Dermis blood vessel endothelial cell (primary cell): ENCODE data around the gene PPIG. TPM values are rescaled to one million over a fixed set of nuclear protein-coding genes. Genes with fewer than 3 reads are reported as not detected.
"Not testable (repeated sequence)": the region's sequence is repeated elsewhere in the genome, so short reads cannot be mapped to it uniquely, and the experiment has no call there.

Source experiments
- DNase-seq: peaks from one replicate; pipeline ENCODE4 v3.0.0; 2010
- total RNA-seq: library from RNA; depleted of rRNA; stranded (reverse); fragments of >200 nt; gene quantifications from 2 replicates; pipeline ENCODE4 v1.2.3, GENCODE V29; 2014

PPIG gene
- total RNA-seq, 1 donor from 2014 or later, result 34.2 TPM

DNA sequence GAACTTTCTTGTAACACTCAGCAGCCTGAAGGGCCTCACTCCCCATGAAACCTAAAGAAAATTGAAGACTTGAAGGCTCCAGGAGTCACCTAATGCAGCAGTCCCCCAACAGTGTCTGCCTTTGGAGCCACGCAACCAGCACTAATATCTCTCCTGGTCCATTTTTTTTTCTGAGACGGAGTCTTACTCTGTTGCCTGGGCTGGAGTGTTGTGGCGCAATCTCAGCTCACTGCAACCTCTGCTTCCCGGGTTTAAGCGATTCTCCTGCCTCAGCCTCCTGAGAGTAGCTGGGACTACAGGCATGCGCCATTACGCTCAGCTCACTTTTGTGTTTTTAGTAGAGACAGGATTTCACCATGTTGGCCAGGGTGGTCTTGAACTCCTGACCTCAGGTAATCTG lies 12.4 kb downstream of the PPIG start:
- DNase-seq, result not testable (repeated sequence)

DNA sequence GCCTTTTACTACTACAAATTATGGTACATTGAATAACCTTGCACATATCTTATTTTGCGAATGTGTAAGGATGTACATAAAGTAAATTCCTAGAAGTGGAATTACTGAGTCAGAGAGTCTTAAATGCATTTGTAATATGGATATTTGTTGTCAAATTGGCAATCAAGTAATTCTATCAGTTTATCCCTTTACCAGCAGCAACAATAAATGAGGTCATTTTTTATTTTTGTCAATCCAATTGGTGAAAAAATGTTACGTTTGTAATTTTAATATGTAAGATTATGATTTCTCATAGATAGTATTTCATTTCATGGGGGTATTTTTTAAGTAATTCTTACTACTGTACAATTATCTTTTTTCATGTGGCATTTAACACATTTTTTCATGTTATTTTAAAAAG lies 14.8 kb downstream of the PPIG start:
- DNase-seq, result no peak

DNA sequence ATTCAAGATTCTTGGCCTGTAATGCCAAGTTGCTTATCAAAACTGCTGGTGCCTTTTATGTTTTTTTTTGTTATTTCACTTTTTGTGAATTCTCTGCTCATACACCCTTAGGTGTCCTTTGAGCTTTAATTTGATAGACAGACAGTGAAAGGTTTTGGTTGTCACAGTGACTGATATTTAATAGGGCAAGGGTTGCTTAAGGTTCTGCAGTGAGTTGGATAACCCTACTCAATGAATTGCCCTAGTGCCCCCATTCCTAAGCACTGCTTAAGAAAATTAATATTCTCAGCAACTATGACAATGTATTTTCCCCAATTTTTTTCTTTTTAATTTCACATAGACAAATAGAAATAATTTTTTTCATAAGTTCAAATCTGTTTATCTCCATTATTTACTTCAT lies 15.4 kb downstream of the PPIG start:
- no peak for DNase-seq

DNA sequence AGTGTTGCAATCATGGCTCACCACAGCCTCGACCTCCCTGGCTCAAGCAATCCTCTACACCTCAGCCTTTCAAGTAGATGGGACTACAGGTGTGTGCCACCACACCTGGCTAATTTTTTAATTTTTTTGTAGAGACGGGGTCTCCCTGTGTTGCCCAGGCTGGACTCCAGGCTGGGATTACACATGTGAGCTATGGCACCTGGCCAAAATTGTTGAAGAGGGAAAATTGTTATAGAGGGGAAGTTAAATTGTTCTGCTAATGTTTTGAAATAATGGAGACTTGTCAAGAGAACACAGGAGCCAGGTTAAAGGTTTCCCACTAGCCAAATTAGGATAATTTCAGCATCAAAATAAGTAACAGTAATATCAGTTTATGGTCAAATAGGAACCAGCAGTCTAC lies 25.1 kb downstream of the PPIG start:
- peak; percentile 5 for DNase-seq

DNA sequence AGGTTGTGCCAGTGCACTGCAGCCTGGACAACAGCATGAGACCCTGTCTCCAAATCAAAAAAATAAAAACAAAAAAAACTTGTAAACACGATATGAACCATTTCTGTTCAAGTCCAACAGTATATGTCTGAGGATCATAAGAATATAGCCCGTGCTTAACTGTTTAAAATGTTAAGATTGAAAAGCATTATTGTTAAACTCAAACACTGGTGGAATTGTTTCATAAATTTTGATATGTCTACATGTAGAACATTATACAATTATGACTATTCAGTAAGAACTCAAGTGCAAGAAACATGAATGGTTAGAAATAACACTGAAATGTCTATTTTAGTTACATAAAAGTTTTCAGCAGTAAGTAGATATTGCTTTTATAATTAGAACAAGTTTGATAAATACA lies 29.7 kb downstream of the PPIG start:
- no peak for DNase-seq

DNA sequence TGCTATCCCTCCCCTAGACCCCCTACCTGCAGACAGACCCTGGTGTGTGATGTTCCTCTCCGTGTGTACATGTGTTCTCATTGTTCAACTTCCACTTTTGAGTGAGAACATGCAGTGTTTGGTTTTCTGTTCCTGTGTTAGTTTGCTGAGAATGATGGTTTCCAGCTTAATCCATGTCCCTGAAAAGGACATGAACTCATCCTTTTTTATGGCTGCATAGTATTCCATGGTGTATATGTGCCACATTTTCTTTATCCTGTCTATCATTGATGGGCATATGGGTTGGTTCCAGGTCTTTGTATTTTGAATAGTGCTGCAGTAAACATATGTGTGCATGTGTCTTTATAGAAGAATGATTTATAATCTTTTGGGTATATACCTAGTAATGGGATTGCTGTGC lies 31.8 kb downstream of the PPIG start:
- not testable (repeated sequence) for DNase-seq

DNA sequence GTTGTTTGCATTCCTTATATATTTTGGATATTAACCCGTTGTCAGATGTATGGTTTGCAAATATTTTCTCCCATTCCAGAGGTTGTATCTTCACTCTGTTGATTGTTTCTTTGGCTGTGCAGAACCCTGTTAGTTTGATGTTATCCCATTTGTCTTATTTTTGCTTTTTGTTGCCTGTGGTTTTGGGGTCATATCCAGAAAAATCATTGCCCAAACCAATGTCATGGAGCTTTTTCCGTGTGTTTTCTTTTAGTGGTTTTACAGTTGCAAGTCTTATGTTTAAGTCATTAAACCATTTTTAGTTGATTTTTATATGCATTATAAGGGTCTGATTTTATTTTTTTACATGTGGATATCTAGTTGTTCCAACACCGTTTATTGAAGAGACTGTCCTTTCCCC lies 35.8 kb downstream of the PPIG start:
- DNase-seq, result no peak

DNA sequence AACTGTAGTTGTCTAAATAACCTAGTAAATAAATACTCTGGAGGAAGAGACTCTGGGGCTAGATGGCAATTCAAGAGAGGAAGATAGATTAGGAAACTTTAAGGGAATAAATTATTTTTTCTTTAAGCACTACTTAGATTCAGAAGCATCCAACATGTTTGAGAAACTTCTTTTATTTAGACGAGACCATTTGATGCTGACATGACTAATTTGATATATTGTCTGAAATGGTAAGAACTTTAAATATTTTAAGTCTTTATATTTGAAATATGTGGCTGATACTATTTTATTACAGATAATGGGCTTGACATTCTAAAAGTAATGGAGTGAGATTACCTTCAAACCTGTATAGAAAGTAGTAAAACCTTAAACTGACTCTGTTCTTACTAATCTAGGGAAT lies 36.4 kb downstream of the PPIG start:
- no peak for DNase-seq

DNA sequence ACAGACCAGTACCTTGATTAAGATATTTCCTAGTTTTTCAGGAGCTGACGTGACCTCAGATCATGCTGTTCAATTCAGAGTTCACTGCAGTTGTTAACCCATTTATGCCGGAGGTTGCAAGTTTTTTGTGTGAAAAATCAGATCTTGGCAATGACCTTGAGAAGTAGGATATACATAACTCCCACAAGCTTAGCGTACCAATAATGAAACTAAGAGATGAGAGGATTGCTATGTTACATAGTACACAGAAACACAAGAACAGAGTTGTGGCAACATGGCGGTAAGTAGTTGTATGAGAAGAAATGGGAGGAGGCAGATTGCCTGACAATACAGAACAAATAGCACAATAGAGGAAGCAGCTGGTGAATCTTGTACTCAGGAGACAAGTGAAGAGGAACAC lies 39.1 kb downstream of the PPIG start:
- no peak for DNase-seq

DNA sequence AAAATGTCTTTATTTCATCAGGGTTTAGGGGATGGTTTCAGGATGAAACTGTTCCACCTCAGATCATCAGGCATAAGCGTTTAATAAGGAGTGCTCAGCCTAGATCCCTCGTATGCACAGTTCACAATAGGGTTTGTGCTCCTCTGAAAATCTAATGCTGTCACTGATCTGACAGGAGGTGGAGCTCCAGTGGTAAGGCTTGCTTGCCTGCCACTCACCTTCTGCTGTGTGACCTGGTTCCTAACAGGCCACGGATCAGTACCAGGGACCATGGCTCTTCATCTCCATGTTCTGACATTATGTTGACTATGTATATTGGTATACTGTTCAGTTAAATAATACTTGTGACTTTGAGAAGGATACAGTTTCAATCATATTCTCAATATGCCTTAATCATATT lies 41.6 kb downstream of the PPIG start:
- peak; percentile 11 for DNase-seq

DNA sequence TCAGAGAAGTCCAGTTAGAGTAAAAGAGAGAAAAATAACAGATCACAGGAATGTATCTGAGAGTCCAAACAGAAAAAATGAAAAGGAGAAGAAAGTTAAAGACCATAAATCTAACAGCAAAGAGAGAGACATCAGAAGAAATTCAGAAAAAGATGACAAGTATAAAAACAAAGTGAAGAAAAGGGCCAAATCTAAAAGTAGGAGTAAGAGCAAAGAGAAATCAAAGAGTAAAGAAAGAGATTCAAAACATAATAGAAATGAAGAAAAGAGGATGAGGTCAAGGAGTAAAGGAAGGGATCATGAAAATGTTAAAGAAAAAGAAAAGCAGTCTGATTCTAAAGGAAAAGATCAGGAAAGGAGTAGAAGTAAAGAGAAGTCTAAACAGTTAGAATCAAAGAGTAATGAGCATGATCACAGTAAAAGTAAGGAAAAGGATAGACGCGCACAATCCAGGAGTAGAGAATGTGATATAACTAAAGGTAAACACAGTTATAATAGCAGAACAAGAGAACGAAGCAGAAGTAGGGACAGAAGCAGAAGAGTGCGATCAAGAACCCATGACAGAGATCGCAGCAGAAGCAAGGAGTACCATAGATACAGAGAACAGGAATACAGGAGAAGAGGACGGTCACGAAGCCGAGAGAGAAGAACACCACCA lies 52.4 kb downstream of the PPIG start:
- DNase-seq, result no peak

DNA sequence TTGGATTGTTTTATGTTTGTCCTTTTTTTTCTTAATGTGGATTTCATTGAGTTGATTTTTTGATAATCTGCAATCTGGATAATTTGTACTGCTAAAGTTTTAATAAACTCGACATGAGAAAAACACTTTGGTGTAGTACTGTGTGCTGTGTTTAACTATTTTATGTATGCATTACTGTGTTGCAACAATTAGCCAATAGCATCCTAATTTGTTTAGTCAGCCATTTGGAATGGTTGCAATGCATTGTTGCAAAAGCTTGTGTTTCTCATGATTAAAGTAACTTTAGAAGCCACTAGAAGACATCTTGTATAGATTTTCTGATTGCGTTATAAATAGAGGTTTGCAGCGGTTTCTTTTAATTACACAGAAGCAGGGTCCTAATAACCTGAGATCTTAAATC lies 53.5 kb downstream of the PPIG start:
- DNase-seq, result no peak

DNA sequence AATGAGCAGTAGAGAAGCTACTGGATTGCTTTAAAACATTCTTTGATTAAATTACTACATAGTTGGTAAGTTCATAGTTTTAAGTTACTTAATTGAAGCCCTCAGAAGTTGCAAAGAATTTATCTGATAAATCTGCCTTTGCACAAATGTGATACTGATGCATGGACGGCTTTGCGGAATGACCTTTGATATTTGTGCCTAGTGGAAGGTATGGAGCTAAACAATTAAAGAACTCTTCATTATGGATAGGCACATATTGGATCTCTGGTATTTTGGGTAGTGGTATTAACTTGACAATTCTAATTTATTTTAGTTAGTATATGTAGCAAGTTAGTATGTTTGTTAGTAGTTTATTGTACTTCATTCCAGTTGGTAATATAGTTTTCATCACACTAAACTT lies 56.0 kb downstream of the PPIG start:
- no peak for DNase-seq

DNA sequence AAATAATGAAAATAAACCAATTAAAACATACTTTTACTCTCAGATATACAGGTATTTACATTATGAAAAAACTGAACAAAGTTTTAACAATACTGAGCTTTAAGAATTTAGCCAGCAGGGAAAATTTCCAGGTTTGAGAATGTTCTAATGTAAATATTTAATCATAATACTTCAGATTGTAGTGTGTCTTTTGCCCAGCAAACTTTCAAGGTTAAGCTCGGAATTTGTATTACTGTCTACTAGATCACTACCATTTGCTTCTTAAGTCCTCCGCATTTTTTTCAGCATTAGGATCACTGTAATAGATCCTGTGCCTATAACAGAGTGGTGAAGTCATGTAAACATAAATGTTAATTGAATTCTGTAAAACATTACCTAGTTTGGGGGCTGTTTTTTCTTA lies 57.3 kb downstream of the PPIG start:
- no peak for DNase-seq

DNA sequence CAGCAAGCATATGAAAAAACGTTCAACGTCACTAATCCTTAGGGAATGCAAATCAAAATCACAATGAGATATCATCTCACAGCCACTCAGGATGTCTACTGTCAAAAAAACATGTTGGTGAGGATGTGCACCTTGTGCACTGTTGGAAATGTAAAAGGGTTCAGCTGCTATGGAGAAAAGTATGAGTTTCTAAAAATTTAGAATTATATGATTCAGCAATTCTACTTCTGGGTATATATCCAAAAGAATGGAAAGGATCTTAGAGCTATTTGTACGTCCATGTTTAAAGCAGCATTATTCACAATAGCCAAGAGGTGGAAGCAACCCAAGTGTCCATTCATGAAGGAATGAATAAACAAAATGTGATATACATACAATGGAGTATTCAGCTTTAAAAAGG lies 60.0 kb downstream of the PPIG start:
- no peak for DNase-seq

DNA sequence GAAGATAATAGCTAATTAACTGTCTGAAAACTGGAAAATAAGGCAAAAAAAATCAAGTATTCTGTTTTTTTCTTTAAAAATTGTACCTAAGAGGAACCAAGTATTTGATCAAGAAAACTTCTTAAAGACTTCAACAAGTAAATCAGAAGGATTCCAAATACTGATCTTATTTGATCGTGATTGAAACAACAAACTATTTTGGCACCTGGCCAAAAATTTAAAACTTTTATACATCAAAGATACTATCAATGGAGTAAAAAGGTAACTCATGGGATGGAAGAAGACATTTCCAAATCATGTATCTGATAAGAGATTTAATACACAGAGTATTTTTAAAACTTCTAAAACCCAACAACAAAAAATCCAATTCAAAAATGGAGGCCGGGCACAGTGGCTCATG lies 63.3 kb downstream of the PPIG start:
- DNase-seq, result no peak

DNA sequence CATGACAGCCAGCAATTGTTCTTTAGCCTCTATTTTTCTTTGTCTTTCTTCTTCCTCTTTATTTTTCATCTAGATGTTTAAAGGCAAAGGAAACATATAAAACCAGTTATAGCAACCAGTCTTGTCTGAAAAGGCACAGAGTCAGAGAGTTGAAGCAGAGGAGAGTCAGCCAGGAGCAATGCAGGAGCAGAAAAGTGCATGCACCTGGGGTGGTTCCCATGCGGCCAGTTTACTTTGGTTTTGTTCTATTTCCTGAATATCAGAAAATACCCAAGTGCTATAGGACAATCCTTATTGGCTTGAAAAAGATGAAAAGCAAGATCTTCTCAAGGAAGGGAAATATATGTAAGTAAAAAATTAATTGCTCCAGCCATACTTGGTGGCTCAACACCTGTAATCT lies 65.1 kb downstream of the PPIG start:
- DNase-seq, result no peak

DNA sequence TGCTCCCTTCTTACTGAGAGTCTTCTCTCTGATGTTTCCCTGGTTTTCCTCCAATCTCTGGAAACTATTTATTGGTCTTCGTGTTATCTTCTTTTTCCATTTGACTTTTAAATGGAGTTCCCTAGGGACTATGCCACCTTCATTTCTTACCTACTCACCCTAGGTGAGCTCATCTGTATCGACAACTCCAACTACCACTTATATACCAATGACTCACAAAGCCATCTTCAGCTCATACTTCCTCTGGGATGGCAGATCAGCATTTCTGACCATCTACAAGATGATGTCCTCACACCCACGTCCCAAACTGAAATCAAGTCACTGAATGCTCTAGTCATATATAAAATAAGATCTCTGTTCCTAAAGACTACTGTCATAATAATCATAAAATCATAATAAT lies 69.5 kb downstream of the PPIG start:
- no peak for DNase-seq

DNA sequence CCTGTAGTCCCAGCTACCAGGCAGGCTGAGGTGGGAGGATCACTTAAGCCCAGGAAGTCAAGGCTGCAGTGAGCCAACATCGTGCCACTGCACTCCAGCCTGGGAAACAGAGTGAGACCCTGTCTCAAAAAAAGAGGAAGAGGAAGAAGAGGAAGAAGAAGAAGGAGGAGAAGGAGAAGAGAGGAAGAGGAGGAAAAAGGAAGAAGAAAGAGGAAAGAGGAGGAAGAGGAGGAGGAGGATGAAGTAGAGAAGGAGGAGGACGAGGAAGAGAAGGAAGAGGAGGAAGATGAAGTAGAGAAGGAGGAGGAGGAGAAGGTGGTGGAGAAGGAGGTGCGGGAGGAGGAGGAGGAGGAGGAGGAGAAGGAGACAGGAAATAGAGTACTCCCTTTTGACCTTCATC lies 72.0 kb downstream of the PPIG start:
- DNase-seq, result no peak

DNA sequence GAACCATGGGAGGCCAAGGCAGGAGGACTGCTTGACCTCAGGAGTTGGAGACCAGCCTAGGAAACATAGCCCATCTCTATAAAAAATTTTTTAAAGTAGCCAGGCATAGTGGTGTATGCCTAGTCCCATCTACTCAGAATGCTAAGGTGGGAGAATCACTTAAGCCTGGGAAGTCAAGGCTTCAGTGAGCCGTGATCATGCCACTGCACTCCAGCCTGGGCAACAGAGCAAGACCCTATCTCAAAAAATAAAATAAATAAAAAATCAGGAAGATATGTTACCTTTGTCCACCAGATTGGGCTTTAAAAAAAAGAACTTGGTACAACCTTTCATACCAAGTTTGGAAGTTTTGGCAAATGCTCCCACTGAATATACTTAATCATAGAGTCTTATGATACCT lies 74.7 kb downstream of the PPIG start:
- DNase-seq, result no peak

DNA sequence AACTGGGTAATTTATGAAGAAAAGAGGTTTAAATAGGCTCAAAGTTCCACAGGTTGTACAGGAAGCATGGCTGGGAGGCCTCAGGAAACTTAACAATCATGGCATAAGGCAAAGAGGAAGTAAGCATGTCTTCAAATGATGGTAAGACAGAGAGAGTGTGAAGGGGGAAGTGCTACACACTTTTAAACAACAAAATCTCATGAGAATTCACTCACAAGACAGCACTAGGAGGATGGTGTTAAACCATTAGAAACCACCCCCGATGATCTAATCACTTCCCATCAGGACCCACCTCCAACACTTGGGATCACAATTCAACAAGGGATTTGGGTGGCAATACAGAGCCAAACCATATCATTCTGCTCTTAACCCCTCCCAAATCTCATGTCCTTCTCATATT lies 75.2 kb downstream of the PPIG start:
- DNase-seq, result no peak

DNA sequence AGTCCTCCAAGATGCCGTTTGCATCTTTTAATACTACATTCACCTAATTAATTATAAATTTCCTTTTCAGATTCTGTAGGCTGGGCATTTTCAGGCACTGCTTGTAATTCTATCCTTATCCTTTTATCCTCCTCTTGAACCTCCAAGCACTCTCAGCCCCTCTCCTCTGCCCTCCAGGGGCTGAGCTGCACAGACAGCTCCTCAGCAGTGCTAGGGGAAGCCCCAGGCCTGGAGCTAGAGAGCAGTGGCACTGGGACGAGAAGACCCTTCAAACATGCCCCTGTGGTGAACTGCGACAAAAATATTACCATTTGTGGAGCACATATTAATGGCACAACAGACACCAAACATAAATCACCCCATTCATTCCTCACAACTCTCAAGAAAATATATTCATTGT lies 77.1 kb downstream of the PPIG start:
- DNase-seq, result no peak

DNA sequence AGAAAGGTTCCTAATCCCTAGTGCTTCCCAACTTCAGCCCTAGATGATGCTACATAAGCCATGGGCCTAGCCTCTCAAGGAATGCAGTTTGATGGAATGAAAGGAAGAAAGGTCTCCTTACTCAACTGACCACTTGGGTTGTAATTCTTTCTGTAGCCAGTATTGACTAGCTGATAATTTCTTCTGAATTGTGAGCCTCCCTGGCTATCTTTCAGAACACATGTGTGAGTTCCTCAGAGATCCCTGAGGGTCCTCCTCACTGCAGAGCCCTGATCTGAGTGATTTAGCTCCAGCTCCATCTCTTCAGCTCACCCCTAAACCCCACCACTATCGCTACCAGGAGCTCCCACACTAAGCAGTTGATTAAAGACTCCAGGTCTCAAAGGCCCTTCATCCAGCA lies 78.6 kb downstream of the PPIG start:
- no peak for DNase-seq

DNA sequence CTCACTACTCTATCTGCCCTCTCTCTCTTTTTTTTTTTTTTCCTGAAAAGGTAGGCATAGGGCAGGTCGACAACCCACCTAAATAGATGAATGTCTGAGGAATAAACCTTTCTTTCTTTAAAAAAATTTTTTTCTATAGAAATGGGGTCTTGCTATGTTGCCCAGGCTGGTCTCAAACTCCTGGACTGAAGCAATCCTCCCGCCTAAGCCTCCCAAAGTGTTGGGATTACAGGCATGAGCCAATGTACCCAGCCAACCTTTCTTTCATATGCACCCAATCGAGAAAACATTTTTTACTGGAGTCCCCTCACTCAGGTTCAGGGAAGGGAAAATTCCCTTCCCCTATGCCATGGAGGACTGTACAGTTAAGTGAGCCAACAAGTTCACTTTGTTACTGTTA lies 79.1 kb downstream of the PPIG start:
- DNase-seq, result no peak

DNA sequence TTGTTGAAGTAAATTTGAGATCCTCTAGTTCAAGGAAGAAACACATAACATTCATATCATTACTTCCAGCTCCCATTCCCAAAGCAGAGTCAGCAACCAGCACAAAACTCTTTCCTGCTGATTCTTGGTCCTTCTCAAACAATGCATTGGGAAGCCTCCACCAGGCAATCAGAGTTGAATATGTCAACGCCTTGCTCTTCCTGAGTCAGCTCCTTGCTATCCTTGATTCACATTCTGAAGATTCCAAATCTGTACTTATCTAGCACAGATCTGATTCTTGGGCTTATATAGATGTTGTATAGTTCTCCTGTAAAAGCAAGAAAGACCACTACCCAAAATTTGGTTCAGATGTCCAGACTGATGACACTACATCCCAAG lies 80.4 kb downstream of the PPIG start:
- DNase-seq, result no peak
